Superior temporal gyrus (tissue), 1 donor: Measurements from ENCODE around the gene OR1G1.
"Not testable (repeated sequence)": the region's sequence is repeated elsewhere in the genome, so short reads cannot be mapped to it uniquely, and the experiment has no call there.

Experiments used
- DNase-seq: peaks from one replicate; pipeline ENCODE4 v3.0.0-alpha.2; 2016; ENCODE audit errors: extremely low spot score

The OR1G1 gene

GRCh38 chr17:3127451-3127850, at the start of gene OR1G1:
OR1G1 (minus strand) TSS chr17:3127551; CDS start chr17:3127551, 0 bp downstream.
- no peak for DNase-seq

- peak; percentile 10 for DNase-seq
Measured at GRCh38 chr17:3167574-3167973, 40.2 kb upstream of the OR1G1 start.

GRCh38 chr17:3157218-3157617, 29.9 kb upstream of the OR1G1 start:
- DNase-seq = no peak

GRCh38 chr17:3137494-3137893, 10.1 kb upstream of the OR1G1 start:
- not testable (repeated sequence) for DNase-seq

- no peak for DNase-seq
Measured at GRCh38 chr17:3104322-3104721, 23.0 kb downstream of the OR1G1 start, which contains the start of gene OR1D2. OR1D2 (minus strand) TSS chr17:3104422; CDS start chr17:3092996, 11,426 bp downstream.
